SKM-1 treated with dmso at 0.1 percent for 144 hours (cell line): Measurements from ENCODE around the gene TMEM121.

Experiments used
- DNase-seq: peaks from one replicate; lab custom pipeline; 2025; ENCODE audit not compliant: unreplicated experiment; lab: John Stamatoyannopoulos, UW

The TMEM121 gene

DNA sequence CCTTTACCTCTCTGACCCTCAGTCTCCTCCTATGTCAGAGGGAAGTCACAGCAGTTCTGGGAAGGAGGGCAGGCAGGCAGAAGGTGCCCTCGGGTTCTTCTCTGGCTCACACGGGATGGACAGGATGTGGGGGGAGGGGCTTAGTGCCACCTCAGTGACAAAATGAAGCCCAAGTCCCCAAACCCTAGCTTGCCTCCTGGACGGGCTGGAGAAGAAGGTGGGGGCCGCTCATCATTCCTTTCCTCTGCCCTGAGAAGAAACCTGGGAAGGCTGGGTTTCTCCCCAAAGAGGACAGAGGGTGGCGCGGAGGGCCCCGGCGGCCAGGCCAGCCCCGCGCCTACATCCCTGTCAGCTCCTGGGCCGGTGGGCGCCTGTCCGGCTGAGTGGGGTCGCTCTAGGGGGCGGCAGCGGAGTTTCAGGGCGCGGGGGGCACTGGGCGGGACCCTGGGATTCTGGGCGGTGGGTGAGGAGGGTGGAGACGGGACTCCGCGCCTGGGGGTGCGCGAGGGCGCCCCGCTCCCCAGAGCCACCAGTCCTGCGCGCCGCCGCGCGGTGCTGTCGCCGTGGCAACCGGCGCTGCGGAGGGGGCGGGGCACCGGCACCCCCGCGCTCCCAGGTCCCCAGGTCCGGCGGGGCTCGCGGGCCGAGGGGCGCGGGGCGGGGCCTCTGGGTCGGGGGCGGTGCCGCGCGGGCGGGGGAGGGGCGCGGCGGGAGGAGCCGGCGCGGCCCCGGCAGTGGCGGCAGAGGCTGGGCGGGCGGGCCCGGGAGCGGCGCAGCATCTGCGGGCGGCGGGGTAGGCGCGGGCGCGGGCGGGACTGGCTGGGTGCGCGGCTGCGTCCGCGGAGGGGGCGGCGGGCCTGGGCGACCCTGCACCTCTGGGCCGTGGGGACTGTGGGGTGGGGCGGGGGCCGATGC lies at the start of gene TMEM121:
Gene TMEM121, plus strand, starts transcription at position 723 of the 915 bp plus-strand sequence. CDS start 2,252 bp downstream, outside the sequence.
- no peak for DNase-seq

DNA sequence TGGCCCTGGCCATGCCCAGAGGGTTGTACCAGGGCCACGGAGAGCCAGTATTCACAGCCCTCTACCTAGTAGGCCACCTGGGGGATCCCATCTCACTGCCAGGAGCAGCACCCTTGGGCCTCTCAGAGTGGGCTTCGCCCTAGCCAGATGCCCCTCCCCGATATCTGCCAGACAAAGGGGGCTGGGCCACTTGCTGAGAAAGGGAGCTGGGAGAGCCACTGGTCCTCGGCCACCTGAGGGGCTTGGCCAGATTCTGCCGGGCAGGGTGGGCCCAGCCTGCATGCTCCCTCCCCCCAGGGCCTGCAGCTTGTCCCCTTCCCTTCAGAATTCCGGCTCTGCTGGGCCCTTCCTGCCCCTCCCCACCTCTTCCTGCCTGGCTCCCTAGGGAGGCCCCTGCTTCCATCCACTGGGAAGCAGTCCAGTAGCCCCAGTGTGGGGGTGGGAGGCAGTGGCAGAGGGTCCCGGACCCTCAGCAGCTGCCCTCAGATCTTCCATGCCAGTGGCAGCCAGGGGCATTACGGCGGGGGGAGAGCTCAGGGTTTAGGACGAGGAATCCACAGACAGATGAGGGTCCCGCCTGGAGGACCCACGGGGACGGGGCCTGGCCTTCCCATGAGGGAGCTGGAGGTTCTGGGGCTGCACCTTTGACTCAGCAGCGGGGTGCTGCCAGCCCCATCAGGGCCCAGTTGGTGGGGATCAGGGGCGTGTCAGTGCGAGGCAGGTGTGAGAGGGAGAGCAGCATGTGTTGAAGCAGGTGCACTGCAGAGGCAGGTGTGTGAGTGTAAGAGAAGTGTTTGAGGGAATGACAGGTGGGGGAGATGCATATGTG lies 49.3 kb upstream of the TMEM121 start:
- no peak for DNase-seq

DNA sequence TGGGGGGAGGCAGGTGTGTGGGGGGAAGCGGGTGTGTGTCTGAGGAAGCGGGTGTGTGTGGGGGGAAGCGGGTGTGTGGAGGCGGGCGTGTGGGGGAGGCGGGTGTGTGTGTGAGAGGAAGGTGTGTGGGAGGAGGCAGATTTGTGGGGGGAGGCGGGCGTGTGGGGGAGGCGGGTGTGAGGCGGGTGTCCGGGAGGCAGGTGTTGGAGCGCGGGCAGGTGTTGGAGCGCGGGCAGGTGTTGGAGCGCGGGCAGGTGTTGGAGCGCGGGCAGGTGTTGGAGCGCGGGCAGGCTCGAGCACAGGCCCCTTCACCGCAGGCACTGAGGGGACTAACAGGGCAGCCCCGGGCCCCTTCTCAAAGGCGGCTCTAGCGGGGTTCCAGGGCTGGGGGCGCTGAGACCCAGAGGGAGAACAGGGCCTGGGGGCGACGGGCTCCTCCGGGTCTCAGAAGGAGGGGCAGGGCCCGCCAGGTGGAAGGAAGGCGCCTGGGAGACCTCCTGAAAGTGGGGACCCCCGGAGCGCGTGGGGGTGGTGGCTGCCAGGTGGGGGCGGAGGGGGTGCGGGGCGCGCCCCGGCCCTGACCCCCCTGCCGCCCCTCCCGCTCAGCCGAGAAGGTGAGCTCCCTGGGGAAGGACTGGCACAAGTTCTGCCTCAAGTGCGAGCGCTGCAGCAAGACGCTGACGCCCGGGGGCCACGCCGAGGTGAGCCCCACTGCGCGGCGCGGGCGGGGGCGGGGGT lies 48.6 kb upstream of the TMEM121 start:
- no peak for DNase-seq

DNA sequence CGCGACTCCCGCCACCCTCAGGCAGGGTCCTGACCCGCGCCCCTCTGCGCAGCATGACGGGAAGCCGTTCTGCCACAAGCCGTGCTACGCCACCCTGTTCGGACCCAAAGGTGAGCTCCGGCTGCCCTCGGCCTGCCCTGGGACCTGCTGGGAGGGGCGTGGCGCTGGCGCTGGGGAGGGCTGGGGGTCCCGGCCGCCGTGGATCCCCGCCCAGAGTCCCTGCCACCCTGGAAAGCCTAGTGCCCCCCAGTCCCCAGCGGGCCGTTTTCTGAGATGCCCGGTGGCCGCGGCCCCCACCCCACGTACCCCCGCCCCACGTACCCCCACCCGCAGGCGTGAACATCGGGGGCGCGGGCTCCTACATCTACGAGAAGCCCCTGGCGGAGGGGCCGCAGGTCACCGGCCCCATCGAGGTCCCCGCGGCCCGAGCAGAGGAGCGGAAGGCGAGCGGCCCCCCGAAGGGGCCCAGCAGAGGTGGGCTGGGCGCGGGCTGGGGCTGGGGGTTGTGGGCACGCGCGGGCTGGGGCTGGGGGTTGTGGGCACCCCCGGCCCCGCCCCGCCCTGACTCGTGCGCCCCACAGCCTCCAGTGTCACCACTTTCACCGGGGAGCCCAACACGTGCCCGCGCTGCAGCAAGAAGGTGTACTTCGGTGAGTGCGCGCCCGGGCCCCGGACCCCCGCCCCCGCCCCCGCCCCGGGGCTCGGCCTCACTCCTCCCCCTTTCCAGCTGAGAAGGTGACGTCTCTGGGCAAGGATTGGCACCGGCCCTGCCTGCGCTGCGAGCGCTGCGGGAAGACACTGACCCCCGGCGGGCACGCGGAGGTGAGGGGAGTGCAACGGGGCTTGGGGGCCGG lies 47.8 kb upstream of the TMEM121 start:
- no peak for DNase-seq

DNA sequence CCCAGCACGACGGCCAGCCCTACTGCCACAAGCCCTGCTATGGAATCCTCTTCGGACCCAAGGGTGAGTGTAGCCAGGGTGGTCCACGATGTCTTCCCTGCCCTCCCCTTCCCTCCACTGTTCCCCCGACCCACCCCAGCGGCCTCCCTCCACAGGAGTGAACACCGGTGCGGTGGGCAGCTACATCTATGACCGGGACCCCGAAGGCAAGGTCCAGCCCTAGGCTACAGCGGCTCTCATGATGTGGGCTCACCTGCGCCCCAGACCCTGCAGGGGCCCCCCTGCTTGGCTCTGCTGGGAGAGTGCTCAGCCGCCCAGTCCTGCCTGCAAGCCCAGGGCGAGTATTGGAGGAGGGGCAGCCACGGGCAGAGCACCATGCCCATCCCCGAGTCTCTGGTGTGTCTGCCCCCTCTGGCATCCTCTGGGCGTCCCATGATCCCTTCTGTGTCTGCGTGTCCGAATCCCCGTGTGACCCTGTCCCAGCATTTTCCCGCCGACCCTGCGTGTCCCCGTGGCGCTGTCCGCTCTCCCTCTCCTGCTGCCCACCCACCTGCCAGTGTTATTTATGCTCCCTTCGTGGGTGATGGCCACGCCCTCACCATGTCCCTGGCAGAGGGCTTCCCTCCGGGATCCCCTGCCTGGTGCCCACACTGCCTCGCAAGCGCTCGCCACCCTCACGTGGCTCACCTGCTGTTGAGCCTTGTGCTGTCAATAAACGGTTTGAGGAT lies 46.8 kb upstream of the TMEM121 start:
- no peak for DNase-seq

DNA sequence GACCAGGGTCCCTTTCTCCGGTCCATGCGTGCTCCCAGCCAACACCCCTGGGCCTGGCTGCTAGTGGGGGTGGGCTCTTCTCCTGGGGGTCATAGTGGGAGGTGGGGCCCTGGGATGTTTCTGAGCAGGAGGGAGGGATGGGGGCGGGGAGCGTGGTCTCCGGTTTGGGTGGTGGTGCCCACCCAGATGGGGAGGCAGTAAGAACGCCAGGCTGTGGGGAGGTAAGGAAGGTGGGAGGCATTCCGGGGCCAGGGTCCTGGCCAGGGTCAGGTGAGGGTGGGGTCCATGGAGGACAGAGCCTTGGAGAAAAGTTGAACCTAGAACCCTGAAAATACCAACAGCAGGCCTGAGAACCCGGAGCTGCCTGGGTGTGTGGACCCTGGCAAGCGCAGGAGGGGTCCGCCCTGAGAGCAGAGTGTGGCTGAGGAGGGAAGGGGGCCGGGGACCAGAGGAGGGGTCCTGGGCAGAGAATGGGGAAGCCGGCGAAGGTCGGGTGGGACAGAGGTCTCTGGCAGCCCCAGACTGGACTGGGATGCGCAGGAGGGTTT lies 46.1 kb upstream of the TMEM121 start:
- no peak for DNase-seq

DNA sequence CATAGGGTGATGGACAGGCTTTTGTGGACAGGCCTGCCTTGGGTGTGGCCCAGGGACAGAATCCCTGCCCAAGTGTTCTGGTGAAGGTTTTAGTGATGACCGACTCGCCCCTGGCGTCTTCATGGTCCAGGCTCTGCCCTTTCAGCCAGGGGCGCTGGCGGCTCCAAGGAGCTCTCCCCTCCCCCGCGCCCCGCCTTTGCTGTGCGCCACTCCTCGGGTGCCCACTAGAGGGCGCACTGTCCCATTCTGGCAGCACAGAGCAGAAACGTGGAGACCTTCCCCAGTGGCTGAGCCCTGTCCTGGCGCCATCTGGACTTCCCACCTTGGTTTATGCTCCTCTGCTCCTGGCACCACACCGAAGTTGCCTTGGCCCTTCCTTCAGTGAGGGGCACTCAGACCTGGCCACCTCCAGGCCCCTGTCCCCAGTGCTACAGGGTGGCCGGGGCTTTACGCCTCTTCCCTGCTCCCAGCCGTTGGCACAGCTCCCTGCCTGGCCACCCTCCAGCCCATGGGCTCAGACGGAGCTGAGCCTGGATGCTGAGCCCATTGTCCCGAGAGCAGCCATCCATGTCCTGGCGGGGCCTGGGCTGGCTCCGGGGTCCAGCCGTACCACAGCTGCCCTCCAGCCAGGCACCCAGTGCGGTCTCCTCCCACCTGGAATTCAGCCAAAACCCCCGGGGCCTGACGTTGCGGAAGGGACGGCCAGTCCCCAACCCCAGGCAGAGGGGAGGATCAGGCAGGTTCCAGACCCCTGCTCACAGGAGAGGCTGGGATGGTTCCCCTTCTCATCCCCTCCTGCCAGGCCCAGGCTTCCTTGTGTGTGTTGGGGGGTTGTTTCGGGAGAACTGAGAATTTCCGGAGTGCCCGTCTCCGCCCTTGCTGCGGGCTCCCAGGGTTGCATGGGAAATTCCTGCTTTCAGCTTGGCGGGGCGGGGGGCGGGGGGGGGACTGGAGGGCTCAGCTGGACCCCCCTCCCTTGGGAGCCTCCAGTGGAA lies 45.3 kb upstream of the TMEM121 start:
- DNase-seq: peak; percentile 43

DNA sequence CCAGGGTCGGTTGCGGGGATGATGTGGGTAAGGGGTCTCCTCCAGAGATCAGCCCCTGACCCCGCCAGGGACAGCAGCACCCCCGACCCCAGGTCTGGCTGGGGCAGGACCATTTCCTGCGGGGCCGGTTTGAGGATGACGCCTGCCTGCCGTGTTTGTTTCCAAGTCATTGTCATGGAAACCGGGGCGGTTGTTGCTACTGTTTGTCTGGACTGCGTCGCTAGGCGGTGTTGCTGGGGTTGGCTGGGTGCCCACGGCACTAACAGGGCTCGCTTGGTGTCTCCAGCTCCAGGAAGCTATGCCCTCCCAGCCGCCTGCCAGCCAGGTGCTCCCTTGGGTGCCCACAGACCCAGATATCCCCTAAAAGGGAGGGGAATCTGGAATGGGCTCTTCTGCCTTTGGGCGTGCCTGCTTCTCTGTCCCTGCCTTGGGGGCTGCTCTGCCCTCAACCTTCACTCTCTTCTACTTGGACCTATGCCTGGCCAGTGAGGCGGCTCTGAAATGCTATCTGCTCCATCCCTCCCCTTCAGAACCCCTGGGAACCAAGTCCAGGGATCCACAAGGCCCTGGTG lies 44.4 kb upstream of the TMEM121 start:
- peak; percentile 76 for DNase-seq

DNA sequence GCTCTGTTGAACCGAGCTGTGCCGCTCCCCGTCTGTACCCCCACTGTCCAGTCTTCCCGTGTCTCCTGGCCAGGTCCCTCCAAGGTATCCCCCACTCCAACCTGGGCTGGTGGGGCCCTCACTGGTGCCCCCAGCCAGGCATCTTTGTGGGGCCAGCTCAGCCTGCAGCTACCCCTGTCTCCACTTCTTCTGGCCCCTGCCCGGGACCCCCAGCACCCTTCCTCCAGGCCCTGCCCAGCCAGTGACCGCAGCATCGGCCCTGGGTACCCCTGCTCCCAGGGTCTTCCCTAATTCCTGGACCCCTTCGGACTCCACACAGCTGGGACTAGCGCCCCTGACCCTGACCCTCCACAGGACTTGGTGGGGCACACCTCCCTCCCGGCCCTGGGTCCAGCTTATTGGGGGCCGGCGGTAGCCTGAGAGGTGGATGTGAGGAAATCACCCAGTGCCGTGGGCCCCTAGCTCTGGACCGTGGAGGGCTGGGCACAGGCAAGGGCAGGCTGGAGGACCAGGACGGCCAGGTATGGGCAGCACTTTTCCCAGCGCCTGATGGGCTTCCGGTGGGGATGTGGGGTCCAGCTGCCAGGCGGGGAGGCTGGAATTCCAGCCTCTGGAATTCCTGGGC lies 43.8 kb upstream of the TMEM121 start:
- DNase-seq: no peak

DNA sequence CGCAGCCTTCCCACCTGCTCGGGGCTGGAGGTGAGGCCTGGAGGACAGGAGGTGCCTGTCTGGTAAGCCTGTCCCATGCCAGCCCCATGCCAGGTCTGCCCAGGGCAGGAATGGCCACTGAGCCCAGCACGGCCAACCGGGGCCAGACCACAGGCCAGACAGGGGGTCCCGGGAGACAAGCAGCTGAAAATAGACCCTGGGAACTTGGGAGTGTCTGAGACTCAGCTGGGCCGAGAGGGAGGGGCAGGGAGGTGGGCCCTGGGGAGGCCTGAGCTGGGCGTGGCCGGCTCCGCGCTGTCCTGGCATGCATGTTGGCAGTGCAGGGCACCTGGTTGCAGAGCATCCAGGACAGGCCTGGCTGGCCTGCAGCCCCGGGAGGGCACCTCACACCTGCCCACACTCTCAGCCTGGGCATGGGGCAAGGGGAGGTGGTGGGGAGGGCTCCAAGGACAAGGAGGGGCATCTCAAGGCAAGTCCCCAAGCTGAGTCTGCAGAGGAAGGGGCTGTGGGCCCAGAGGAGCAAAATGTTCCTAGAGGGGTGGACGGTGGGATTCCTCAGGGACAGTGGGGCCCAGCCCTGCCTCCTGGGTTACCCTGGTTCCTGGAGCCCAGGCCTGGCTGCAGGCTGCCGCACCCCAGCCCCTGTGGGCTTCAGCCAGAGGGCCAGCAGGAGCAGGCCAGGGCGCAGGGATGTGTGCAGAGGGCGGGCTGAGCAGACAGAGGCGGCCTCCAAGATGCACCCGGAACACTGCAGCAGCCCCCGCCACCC lies 42.9 kb upstream of the TMEM121 start:
- DNase-seq: no peak

DNA sequence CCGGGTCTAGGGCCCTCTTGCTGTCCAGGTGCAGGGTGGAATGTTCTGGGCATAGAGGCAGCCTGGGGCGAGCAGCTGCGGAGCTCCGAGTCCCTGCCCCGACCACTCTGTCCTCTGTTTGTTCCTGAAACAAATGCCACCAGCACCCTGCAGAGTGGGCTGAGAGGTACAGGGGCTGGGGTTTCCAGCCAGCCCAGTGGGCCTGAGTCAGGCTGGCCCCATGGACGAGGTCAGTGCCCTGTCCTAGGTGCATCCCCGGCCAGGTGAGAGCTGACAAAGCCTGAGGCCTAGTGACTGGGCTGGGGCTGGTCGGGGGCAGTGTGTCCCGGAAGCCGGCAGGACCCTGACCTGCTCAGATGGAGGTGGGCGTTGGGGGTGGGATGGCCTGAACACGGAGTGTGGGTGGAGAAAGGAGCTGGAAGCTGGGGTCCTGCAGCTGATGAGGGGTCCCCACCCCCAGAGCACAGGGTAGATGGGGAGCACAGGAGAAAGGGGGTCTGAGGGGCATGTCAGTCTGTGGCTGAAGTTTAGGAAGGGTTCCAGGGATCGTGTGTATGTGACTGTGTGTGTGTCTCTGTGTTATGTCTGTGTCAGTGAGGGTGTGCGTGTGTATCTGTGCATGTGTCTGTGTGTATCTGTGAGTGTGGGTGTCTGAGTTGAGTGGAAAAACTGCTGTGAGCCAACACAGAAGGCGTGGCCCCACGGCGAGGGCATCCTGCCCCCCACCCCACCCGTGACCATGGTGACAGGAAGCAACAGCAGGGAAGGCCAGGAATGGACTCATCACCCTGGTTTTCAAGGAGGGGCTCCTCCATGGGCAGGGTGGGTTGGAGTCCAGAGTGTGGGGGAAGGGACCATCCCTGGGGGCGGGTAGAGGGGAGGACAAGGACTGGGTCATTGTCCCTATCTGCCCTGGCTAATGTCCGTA lies 42.0 kb upstream of the TMEM121 start:
- no peak for DNase-seq

DNA sequence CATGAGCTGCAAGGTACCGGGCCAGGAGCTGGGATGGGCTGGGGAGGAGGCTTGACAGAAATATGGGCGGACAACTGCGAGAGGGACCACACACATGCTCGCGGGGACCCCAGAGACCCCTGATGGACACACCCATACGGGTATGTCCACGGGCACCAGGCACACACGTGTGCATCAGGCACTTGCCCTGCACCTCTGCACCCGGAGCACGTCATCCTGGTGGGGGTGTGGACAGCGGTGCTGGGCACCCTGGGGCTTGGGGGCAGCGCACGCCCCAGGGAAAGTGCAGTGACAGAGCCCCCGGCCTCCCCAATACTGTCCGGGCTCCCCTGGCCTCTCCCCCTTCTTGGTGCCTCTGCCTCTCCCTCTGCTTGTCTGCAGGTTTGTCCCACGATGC lies 41.4 kb upstream of the TMEM121 start:
- DNase-seq: no peak

DNA sequence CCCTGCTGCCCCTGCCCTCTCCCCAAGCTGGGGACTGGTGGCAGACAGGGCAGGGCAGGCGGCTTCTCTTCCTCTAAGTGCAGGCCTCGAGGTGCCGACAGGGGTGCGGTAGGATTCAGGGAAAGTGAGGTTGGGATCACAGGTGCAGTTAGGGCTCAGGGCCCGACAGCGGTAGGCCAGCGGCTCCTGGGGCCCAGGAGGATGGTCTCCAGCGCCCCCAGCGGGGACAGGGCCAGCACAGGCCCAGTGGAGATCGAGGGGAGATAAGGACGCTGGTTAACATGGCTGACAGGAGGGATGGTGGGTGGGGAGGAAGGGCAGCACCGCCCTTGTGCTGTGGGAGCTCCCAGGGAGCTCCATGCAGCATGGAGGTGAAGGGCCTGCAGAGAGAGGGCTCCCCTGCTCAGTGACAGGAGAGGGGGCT lies 40.6 kb upstream of the TMEM121 start:
- DNase-seq: no peak

DNA sequence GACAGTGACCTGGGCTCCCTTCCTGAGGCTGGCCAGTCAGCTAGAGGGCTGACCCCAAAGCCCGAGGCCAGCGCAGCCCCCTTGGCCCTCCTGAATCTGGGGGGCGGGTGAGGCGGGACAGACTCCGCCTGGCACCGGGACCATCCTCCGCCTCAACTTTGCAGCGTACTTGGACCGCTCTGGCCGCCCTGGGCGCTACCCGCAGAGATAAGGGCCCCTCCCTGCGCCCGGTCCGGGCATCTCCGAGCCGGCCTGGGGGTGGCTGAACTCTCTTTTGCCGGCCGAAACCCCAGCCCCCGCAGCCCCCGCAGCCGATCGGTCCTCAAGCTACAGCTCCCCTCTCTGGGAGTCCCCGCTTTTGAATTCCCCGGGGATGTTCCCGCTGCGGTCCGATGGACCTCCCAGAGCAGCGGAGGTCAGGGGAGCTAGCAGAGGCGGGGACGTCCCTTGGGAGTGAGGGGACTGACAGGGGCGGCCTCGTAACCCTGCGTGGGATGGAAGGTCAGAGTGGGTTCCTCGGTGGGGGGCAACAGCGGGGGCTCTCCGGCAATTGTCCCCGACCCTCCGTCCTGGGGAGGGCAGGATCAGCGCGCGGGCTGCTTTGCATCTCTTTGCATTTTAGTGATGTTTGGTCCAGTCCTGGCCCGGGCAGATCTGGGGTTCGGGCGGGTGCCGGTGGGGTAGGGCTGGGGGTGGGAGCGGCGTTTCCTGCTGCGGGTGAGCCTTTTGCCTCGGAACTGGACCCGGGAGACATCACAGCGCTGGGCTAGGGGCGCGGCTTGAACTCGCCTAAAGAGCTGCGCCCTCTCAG lies 40.0 kb upstream of the TMEM121 start, which contains the start of gene CRIP1:
Gene CRIP1, plus strand, starts transcription at position 724 of the 811 bp plus-strand sequence. CDS start 374 bp downstream, outside the sequence.
- DNase-seq: no peak
